Measurements from ENCODE around the gene CCNG2. TPM values are rescaled to one million over a fixed set of nuclear protein-coding genes. Genes with fewer than 3 reads are reported as not detected.

Gene CCNG2
- total and polyA plus RNA-seq, 8 donors = 4.7 to 30.2 (median 9.6) TPM

- ATAC-seq = peak; percentile 63 to 96 (median 92)
- H3K27me3 ChIP-seq = no peaks in the 10 kb centered on the region
Observed at GRCh38 chr4:77203380-77204197, 46.6 kb downstream of the CCNG2 start.

DNA sequence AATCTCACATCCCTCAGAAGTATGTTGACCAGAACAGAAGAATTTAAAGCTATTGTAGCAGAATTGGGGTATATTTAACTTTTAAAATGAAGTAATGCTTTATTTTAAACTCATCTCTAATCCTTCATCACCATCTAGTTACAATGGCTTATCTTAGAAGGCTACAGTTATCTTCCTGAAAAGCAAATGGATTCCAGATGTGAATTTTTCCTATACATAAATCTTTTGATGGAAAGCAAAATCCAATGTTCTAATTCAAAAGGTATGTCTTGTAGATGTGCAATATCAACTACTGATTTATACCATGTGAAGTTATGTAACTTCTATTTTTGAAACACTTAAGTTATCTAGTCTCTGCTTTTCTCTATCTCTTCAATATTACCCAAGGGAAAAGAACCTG is 47.6 kb downstream of the CCNG2 start:
- Histone ChIP-seq H3K4me3 (no peak overlapping the region), H3K27me3 (no peaks in the 10 kb centered on the region), H3K9me3 (no peaks in the 10 kb centered on the region), H3K4me1 (no peaks in the 10 kb centered on the region), H3K27ac (no peak overlapping the region), H3K36me3 (no peaks in the 10 kb centered on the region)
- DNase-seq (no peak), FAIRE-seq (no peak), ATAC-seq (no peak)
- intact Hi-C loops (cut with DNase I) = loop anchor here in 2 of 3 donors (10.0 kb wide), 2 partner anchors 80 to 160 kb away; no protein-coding TSS in a partner anchor
- no peak for TF ChIP-seq CTCF (IDR thresholded peaks at IDR 0.05)

More at GRCh38 chr4:77203380-77204197, 46.6 kb downstream of the CCNG2 start:
- H3K4me1 ChIP-seq = no peaks in the 10 kb centered on the region
- DNase-seq = peak in 5 of 6 donors; percentile 42 to 73 (median 56)
- WGBS, 2 donors = 11 to 13% methylated on average over 8 of the region's 8 CpGs
- TF ChIP-seq CTCF (IDR thresholded peaks at IDR 0.05) = peak; percentile 33 to 58 (median 52)
- H3K4me3 ChIP-seq = no peak overlapping the region
- no peaks in the 10 kb centered on the region for H3K9me3 ChIP-seq
- FAIRE-seq = no peak
- intact Hi-C loops (cut with DNase I) = loop anchor here in 2 of 3 donors (10.0 kb wide), 2 partner anchors 79 to 159 kb away; no protein-coding TSS in a partner anchor
- no peaks in the 10 kb centered on the region for H3K36me3 ChIP-seq
- H3K27ac ChIP-seq = no peak overlapping the region

GRCh38 chr4:77209012-77209411 is 52.0 kb downstream of the CCNG2 start:
- no peak for DNase-seq
- intact Hi-C loops (cut with DNase I) = loop anchor here in 2 of 3 donors (10.0 kb wide), 2 partner anchors 84 to 164 kb away; no protein-coding TSS in a partner anchor
- no peak for TF ChIP-seq CTCF (IDR thresholded peaks at IDR 0.05)
- Histone ChIP-seq H3K9me3 (no peaks in the 10 kb centered on the region), H3K27me3 (no peaks in the 10 kb centered on the region), H3K4me3 (no peak overlapping the region), H3K36me3 (no peaks in the 10 kb centered on the region), H3K4me1 (no peaks in the 10 kb centered on the region), H3K27ac (no peak overlapping the region)
- 94 to 96% methylated on average over 1 of the region's 1 CpG for WGBS, 2 donors
- ATAC-seq = no peak
- no peak for FAIRE-seq

- DNase-seq = no peak
Observed at GRCh38 chr4:77209936-77210335, 52.9 kb downstream of the CCNG2 start.

More at GRCh38 chr4:77209936-77210335, 52.9 kb downstream of the CCNG2 start:
- 59 to 77% methylated on average over 5 of the region's 5 CpGs for WGBS, 2 donors
- H3K36me3 ChIP-seq = no peaks in the 10 kb centered on the region
- no peaks in the 10 kb centered on the region for H3K4me1 ChIP-seq
- H3K27me3 ChIP-seq = no peaks in the 10 kb centered on the region
- FAIRE-seq (no peak), ATAC-seq (peak in 1 of 4 donors; percentile 32)
- H3K4me3 ChIP-seq = no peak overlapping the region
- TF ChIP-seq CTCF (IDR thresholded peaks at IDR 0.05) = no peak
- H3K27ac ChIP-seq = no peak overlapping the region
- intact Hi-C loops (cut with DNase I) = loop anchor here in 2 of 3 donors (10.0 kb wide), 2 partner anchors 85 to 165 kb away; no protein-coding TSS in a partner anchor
- no peaks in the 10 kb centered on the region for H3K9me3 ChIP-seq

Measured in pancreas (tissue), 10 donors.